GM18861 (cell line): Measurements from ENCODE around the gene XRN2.
"Not testable (repeated sequence)": the region's sequence is repeated elsewhere in the genome, so short reads cannot be mapped to it uniquely, and the experiment has no call there.

ENCODE experiments used
- ATAC-seq: cut with Tn5 transposase; IDR thresholded peaks from one replicate; pipeline ENCODE4 v1.9.1; 2021; ENCODE audit not compliant: unreplicated experiment

XRN2 gene

DNA sequence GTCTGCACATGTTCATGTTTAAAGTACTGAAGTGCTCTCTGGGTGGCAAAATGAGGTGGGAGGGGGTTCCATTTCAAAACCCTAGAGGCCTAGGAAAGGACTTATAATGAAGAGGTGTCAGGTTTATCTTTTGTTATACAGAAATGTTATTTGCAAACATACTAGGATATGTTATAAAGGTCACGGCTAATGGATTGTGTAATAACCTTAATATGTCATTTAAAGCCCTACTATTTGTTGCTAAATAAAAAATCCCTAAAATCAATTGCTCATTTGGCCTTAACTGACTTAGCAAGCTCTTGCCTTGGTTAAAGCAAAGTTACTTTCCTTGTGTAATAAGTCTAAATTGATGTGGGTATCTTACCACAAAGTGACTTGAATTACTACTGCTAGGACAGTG, 85.4 kb downstream of the XRN2 start:
- no peak for ATAC-seq

DNA sequence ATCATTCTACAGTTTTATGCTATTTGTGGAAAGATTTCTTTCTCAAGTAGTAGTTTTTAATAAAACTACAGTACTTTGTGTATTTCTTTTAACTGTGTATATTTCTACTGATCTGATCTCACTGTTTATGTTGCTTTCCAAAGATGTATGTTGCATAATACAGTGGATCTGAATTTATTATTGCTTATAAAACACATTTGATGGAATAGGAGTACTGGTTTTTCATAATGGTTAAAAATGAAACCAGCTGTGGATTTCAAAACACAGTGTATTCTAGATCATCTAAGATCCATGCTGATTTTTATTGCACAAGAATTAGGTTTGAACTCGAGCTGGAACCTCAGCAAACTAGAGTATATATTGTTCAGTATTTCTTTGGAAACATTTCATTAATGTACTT, 86.2 kb downstream of the XRN2 start:
- ATAC-seq = no peak

DNA sequence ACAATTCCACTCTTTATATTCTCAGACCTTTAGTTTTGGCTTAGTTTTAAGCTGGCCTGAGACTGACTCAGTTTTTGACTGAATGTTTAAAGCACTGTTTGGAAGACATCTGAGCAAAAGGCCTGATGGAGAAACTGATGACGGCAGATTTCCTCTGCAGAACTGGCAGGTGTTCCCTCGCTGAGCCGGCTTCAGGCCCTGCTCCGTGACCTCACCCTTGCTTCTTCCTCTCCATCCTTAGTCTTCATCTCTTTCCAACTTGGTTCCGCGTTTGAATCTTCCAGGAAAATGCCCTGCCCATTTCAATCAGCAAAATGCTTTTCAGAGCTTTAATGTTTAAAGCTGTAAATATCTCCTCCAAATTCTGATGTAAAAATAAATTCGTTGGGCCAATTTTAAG, 87.6 kb downstream of the XRN2 start:
- no peak for ATAC-seq

DNA sequence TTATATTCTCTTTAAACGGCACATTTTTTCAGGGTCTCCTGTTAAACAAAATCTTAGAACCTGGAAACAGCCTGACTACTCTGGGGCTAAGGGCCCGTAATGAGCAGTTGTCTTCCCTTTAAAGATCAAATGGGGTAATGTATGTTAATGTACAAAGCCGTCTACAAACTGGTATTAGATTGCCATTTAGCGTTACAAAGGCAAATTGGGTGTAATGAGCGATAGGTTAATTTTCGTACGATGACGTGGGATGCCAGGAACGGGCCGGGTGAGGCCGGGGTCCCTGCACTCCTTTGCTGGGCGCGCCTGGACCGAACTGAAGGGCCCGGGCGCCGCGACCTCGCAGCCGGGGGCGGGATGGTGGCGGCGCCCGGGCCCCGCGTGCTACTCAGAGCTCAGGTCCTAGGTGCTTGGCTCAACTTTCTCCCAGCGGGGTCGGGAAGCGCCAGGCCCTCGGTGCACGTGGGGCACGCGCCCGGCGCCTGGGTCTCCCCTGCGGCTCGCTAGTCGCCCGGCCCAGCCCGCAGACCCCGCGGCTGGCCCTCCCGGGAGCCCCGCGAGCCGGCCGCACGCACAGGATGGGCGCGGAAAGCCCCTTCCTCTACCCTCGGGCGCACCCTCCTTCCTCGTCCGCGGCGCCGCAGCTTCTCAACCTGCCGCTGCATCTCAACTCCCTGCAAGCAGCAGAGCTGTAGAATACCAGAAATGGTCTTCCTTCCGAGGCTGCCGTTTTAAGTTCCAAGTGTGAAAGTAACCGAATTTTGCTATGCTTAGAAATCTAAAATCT, 88.2 kb downstream of the XRN2 start:
- ATAC-seq = no peak

DNA sequence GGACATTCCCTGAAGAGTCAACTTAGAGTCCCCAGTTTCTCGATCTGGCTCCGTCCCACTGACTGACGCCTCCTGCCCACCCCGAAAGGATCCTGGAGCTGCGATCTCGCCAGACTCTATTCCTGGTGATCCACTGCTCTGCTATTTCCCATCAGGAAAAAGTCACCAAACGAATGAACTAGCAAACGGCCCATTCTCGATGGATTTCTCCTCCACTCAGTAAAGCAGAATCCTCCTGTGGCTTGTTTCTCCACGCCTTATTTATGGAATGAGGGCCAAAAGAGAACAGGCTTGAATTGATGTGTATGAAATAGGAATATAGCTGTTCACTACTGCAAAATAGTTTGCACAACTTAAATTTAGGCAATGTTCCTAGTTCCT, 88.8 kb downstream of the XRN2 start:
- ATAC-seq = no peak

DNA sequence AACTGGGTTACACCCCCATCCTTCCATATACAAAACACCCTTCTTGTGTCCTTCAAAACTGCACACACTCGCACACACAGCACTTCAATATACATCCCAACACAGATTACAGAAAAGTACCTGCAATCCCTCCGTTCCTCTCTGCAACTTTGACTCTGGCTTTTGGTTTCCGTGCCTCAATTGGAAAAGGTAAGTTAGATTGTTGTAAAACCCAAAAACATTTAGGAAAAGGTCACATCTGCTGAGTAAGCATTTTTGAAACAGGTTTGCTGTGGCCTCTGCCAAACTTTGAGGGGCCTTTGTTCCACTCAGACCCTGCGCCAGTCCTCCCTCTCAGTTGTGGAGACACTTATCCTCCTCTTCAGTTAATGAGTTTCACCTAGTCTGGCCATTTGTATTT, 90.0 kb downstream of the XRN2 start:
- no peak for ATAC-seq

- no peak for ATAC-seq
Observed at GRCh38 chr20:21393816-21394519, 90.8 kb downstream of the XRN2 start.

GRCh38 chr20:21394551-21394950, 91.4 kb downstream of the XRN2 start:
- ATAC-seq = no peak

GRCh38 chr20:21395051-21395665, 92.0 kb downstream of the XRN2 start:
- ATAC-seq = no peak

DNA sequence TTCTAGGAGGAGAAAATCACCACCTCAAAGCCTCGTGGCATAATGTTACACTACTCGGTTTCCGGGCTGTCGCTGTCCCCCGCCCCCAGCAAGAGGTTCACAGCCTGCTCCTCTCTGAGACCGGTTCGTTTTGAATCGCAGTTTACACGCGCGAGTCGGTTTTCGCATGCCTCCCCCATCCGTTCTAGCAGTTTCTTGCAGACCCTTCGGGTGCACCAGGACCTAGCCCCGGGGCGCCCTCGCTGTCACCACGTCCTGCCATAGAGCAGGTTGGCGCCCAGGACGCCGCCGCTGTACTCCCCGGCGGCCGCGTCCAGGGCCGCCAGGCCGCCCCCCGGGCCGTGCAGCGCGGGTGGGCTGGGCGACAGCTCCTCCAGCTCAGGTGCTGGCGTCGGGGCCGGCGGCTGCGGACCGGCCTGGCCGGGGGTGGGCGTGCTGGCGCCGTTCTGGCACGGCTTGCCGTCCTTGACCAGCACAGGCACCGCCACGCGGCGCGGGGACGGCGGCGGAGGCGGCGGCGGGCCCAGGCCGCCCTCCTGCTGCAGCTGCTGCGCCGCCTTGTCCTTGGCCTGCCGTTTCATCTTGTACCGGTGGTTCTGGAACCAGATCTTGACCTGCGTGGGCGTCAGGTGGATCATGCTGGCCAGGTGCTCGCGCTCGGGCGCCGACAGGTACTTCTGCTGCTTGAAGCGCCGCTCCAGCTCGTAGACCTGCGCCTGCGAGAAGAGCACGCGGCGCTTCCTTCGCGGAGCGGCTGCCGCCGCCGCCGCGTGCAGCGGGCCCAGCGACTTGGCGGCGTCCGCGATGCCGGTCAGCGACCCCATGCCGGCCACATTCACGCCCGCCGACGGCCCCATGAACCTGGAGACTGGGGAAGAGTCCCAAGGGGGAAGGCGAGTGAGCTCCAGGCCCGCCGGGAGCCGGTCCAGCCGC, 92.8 kb downstream of the XRN2 start:
- no peak for ATAC-seq

DNA sequence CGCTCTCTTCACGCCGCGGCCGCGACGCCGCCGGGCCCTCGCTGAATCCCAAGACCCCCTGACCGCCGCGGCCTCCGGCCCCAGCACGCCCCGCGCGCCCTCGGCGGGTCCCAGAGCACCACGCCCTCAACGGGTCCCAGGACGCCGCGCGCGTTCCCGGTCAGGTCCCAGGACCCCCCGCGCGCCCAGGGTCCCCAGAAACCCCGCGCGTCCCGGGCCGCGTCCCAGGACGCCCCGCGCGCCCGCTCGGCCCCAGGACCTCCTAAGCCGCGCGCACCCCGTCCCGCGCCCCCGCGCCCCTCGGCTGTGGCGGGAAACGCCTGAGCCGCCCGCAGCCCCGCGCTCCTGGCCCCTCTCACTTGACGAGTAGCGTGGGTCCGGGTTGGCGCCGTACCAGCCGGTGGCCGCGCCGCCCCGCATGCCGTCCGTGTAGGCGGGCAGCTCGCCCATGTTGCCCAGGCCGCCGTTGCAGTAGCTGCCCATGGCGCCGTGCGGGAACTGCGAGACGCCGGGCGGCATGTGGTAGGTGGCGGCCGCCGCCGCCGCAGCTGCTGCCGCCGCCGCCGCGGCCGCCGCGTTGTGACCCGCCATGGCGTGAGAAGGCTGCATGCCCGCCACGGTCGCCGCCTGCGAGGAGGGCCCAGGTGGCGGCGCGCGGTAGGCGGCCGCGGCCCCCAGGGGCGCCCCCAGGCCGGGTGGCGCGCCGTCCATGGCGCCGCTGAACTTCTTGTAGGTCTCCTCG, 93.6 kb downstream of the XRN2 start:
- ATAC-seq = no peak

DNA sequence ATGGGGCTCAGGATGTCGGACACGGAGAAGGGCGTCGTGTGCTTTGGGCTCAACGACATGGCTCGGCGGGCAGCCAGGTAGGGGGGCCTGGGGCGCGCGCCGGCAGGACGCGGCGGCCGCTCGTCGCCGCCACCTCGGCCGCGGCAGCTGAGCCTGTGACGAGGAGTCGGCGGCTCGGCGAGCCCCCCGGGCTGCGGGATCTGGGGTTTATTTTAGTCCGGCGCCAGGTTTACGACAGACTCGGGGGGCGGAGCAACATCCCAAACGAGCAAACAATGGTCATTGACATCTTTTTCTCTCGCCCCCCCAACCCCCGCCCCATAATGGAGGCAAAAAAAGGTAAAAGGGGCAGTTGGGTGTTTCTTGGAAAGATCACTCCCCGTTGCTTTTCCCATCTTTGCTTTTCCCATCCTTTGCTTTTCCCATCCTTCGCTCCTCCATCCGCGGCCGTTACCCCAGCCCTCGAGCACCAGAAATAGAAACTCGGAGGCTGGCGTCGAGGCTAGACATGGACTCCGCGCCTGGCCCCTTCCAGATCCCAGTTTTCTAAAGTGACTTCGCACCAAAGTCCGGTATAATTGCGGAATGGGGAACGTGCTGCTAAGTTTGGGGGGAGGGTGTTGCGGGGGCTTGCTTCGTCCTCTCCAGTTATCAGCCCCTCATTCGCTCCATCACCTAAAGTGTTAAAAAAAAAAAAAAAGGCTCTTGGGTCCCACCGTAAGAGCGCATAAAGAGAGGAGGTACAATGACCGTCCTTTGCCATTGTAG, 94.4 kb downstream of the XRN2 start, which contains the start of gene NKX2-4:
Gene NKX2-4, minus strand, starts transcription at position 186 of the 768 bp plus-strand sequence. Its CDS starts 127 bp downstream, at position 59.
- ATAC-seq = no peak

DNA sequence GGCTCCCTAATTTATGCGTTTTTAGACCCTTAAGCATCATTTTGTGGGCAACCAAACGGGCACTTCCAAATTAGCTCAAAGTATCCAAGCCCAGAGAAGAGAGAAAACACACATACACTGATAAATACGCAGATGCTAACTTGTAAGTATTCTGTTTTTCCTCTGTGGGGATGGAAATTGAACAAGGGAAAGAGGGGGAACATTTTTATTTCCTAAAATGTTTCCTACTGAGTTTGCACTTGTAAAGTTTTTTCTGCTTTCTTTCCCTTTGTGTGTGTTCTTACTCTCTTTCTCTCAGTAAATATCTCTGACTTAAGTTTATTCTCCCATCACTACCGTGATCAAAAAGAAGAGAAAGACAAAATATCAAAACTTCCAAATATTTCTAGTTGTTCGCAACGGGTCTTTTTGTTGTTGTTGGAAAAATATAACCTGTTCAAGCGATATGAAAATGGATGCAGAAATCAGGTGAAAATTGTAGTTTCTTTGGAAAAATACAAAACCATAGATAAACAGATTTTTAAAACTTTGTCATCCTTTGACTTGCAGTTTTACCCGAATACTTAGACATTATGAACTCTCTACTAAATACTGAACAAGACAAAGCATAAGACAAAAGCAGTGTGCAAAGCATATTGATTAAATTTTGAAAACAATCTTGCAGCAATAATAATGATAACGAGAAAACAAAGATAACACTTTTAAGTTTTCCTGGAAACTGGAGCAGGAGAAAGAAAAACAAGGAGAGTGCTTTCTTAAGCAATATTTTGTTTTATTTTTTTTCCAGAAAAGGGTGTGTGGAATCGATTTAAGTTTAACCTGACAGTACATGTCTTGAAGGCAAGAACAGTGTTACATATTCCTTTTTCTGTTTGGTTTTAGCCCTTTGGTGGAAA, 95.2 kb downstream of the XRN2 start:
- no peak for ATAC-seq

GRCh38 chr20:21399005-21399475, 95.9 kb downstream of the XRN2 start:
- no peak for ATAC-seq

DNA sequence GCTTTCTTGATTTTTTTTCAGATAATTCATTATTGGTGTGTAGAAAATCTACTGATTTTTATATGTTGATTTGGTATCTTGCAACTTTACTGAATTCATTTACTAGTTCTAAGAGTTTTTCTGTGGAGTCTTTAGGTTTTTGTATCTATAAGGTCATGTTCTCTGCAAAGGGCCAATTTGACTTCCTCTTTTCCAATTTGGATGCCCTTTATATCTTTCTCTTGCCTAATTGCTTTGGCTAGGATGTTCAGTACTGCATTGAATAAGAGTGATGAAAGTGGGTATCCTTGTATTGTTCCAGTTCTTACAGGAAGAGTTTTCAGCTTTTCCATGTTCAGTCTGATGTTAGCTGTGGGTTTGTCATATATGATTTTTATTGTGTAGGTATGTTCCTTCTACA, 108.6 kb downstream of the XRN2 start:
- no peak for ATAC-seq

- ATAC-seq = not testable (repeated sequence)
Observed at GRCh38 chr20:21413996-21414395, 110.9 kb downstream of the XRN2 start.

- ATAC-seq = not testable (repeated sequence)
Observed at GRCh38 chr20:21419147-21419546, 116.0 kb downstream of the XRN2 start.

DNA sequence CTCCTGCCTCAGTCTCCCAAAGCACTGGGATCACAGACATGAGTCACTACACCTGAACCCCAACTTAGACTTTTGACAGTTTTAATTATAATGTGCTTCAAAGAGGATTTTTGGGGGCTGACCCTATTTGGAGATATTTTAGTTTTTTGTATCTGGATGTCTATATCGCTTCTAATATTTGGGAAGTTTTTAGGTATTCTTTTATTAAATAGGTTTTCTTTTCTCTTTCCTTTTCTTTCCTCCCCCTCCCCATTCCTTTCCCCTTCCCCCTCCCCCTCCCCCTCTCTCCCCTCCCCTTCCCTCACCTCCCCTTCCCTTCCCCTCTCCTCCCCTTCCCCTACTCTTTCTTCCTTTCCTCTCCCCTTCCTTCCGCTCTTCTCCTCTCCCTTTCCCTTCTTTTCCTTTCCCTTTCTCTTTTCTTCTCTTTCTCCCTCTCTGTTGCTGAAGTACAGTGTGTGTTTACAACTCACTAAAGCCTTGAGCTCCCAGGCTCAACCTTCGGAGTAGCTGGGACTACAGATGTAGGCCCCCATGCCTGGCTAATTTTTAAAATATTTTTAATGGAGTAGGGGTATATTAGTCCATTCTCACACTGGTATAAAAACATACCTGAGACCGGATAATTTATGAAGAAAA, 118.6 kb downstream of the XRN2 start:
- no peak for ATAC-seq
